ENCODE data around the gene ZBTB49. TPM values are rescaled to one million over a fixed set of nuclear protein-coding genes. Genes with fewer than 3 reads are reported as not detected.

ZBTB49 gene
- total RNA-seq, 1 donor from 2014 or later = 8.4 TPM

DNA sequence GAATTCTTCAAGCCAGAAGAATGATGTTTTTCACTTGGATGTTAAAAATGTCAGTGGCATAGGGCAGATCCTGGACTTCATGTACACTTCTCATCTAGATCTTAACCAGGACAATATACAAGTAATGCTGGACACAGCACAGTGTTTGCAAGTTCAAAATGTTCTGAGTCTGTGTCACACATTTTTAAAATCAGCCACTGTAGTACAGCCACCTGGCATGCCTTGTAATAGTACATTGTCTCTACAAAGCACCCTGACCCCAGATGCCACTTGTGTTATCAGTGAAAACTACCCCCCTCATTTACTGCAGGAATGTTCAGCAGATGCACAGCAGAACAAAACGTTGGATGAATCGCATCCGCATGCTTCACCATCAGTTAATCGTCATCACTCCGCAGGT, 11.9 kb downstream of the ZBTB49 start:
- no peaks in the 10 kb centered on the region for H3K9me3 Mint-ChIP-seq

DNA sequence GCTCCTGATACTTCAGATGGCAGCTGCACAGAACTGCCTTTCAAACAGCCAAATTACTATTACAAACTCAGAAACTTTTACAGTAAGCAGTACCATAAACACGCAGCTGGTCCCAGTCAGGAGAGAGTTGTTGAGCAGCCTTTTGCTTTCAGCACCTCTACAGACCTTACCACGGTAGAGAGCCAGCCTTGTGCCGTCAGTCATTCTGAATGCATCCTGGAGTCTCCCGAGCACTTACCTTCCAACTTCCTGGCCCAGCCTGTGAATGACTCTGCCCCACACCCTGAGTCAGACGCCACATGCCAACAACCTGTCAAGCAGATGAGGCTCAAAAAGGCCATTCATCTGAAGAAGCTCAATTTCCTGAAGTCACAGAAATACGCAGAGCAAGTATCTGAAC, 12.4 kb downstream of the ZBTB49 start:
- Mint-ChIP-seq H3K4me3 (no peak overlapping the region), H3K27ac (no peak overlapping the region), H3K9me3 (no peaks in the 10 kb centered on the region), H3K27me3 (ENCODE audit: low read depth) (no peaks in the 10 kb centered on the region), H3K36me3 (peaks cover 10% of the 10 kb centered on the region), H3K4me1 (no peaks in the 10 kb centered on the region)
- DNase-seq (ENCODE audit: low spot score in 2 of 2, unreplicated experiment in 2 of 2) = peak in 1 of 2 experiments; percentile 10
- TF ChIP-seq, protein P1, sequence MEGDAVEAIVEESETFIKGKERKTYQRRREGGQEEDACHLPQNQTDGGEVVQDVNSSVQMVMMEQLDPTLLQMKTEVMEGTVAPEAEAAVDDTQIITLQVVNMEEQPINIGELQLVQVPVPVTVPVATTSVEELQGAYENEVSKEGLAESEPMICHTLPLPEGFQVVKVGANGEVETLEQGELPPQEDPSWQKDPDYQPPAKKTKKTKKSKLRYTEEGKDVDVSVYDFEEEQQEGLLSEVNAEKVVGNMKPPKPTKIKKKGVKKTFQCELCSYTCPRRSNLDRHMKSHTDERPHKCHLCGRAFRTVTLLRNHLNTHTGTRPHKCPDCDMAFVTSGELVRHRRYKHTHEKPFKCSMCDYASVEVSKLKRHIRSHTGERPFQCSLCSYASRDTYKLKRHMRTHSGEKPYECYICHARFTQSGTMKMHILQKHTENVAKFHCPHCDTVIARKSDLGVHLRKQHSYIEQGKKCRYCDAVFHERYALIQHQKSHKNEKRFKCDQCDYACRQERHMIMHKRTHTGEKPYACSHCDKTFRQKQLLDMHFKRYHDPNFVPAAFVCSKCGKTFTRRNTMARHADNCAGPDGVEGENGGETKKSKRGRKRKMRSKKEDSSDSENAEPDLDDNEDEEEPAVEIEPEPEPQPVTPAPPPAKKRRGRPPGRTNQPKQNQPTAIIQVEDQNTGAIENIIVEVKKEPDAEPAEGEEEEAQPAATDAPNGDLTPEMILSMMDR (IDR thresholded peaks at IDR 0.05; ENCODE audit: unreplicated experiment) = no peak

More for the DNA sequence above, 11.9 kb downstream of the ZBTB49 start:
- peak in 1 of 2 experiments; percentile 9 for DNase-seq (ENCODE audit: low spot score in 2 of 2, unreplicated experiment in 2 of 2)
- H3K36me3 Mint-ChIP-seq = peaks cover 6% of the 10 kb centered on the region
- H3K27me3 Mint-ChIP-seq (ENCODE audit: low read depth) = no peaks in the 10 kb centered on the region
- no peaks in the 10 kb centered on the region for H3K4me1 Mint-ChIP-seq
- H3K27ac Mint-ChIP-seq = no peak overlapping the region
- TF ChIP-seq, protein P1 (IDR thresholded peaks at IDR 0.05; ENCODE audit: unreplicated experiment) = no peak
- H3K4me3 Mint-ChIP-seq = no peak overlapping the region

DNA sequence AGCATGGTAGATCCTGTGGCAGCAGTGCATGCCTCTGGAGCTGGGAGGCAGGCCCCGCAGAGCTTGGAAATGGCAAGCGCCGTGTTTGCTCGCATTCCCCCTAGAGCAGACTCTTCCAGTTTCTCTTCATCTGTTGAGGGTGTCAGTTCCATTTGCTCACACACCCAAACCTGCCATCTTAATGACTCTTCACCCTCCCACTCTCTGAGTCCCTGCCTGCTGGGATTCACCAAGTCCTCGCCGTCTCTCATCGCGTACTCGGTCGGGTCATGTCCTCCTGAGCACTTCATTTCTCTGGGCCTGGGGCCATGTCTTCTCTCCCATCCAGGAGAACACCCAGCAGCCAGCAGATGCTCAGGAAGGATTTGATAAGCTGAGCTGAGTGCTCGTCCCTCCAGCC, 16.9 kb downstream of the ZBTB49 start:
- Mint-ChIP-seq H3K27ac (no peak overlapping the region), H3K4me3 (no peak overlapping the region), H3K9me3 (no peaks in the 10 kb centered on the region), H3K4me1 (no peaks in the 10 kb centered on the region), H3K27me3 (ENCODE audit: low read depth) (no peaks in the 10 kb centered on the region), H3K36me3 (peaks cover 10% of the 10 kb centered on the region)
- TF ChIP-seq, protein P1 (IDR thresholded peaks at IDR 0.05; ENCODE audit: unreplicated experiment) = no peak
- no peak for DNase-seq (ENCODE audit: low spot score in 2 of 2, unreplicated experiment in 2 of 2)

DNA sequence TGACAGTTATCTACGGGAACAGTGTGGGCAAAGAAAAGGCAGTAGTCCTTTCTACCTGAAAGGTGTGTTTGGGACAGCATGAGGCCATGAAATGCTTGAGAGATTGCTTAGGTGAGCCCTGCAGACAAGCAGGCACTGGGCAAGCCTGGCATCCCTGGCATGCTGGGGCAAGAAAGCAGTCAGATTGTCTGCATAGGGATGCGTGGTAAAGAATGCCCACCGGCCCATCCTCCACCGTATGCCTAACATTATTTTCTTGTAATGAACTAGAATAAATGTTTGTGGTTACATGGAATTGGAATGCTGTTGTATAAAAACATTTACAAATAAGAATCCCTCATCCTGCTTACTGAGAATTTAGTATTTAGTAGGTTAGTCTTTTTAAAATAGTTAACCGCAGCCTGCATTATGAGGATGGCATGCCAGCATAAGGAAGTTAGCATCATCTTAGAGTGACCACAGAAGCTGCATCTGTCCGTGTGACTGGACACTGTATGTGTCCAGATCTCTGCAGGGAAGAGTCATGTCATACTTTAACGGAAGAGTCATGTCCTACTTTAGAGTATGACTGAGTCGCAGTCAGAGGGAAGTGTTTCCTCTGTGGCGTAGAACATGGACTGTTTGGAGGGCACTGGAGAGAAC, 18.9 kb downstream of the ZBTB49 start:
- TF ChIP-seq, protein P1 (IDR thresholded peaks at IDR 0.05; ENCODE audit: unreplicated experiment) = no peak
- H3K27ac Mint-ChIP-seq = no peak overlapping the region
- peaks cover 11% of the 10 kb centered on the region for H3K36me3 Mint-ChIP-seq
- H3K4me1 Mint-ChIP-seq = no peaks in the 10 kb centered on the region
- H3K4me3 Mint-ChIP-seq = no peak overlapping the region
- H3K27me3 Mint-ChIP-seq (ENCODE audit: low read depth) = no peaks in the 10 kb centered on the region
- DNase-seq (ENCODE audit: low spot score in 2 of 2, unreplicated experiment in 2 of 2) = no peak
- no peaks in the 10 kb centered on the region for H3K9me3 Mint-ChIP-seq

GRCh38 chr4:4311193-4311592, 21.1 kb downstream of the ZBTB49 start:
- no peaks in the 10 kb centered on the region for H3K9me3 Mint-ChIP-seq
- no peak overlapping the region for H3K4me3 Mint-ChIP-seq
- TF ChIP-seq, protein P1 (IDR thresholded peaks at IDR 0.05; ENCODE audit: unreplicated experiment) = no peak
- H3K27ac Mint-ChIP-seq = no peak overlapping the region
- H3K4me1 Mint-ChIP-seq = no peaks in the 10 kb centered on the region
- DNase-seq (ENCODE audit: low spot score in 2 of 2, unreplicated experiment in 2 of 2) = no peak
- peaks cover 17% of the 10 kb centered on the region for H3K36me3 Mint-ChIP-seq
- no peaks in the 10 kb centered on the region for H3K27me3 Mint-ChIP-seq (ENCODE audit: low read depth)
